GM21786 (cell line): Measurements from ENCODE around the gene ALAS1.

Experiments used
- ATAC-seq: cut with Tn5 transposase; IDR thresholded peaks from one replicate; pipeline ENCODE4 v1.9.1; 2021; ENCODE audit not compliant: unreplicated experiment

The ALAS1 gene

DNA sequence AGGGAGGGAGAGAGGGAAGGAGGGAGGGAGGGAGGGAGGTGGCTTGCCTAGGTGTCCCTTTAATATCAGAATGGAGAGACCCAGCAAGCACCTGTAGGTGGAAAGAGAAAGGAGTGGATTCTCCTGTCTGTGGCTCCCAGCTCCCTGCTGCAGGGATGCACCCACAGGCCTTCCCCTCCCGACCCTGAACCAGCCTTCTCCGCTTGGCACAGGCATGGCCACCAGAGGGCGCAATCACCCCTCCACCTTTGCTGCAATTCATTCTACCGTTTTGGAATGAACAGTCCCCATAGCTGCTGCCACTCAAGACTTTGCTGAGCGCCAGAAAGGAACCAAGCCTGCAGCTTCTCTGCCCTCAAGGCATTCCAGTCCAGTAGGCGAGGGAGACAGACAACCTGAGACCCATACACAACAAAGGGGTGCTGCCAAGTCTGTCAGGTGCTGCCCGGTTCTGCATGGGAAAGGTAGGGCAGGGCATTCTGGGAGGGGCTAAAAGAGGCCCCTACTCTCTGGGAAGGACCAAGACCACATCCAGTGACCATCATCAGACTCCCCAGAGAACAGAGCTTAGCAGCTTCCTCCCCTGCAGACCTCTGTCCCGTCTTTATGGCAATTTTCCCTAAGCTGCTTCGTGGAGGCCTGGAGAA is 22.5 kb downstream of the ALAS1 start:
- no peak for ATAC-seq

DNA sequence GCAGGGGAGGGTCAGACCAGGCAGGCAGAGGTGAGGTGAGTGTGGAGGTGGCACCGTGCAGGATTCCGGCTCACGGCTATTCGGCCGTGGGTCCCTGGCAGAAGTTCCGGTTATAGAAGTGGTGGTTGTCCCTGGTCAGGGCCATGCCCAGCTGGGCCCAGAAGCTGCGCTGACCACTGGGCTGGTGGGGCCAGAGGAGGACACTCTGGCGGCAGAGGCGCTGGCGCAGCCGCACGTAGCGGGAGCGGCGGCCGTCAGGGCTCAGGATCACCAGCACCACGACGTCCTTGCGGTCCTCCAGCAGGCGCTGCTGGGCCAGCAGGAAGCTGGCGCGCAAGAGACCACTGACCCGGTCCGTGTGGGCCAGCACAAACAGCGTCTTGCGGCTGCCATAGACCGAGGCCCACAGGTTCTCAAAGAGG is 23.2 kb downstream of the ALAS1 start:
- ATAC-seq = no peak

DNA sequence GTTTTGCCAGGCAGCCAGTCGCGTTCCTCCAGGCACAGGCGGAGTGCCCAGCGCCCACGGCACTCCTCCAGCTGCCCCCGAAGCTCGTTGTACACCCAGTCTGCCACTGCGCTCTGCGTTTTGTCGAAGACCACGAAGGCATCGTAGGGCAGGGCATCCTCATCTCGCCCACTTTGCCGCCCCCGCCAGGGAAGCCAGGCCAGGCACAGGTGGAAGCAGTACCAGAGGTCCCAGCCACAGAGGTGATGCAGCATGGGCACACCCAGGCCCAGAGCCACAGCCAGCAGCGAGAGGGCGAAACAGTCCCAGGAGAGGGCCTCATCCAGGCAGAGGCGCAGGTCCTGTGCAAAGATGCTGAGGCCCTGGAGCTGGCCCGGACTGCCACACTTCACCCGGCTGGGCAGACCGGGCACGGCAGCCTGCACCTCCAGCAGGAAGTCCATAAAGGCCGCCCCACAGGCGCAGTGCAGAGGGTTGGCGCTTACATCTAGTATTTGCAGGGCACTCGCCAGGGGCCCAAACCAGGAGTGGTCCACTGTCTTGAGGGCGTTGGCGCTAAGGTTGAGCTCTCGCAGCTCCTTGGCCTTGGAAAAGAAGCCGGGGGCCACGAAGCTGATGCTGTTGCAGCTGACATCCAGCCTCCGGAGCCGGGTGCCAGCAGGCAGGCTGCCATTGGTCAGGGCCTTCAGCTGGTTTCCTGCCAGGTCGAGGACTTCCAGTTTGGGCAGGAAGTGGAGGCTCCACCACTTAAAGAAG is 23.8 kb downstream of the ALAS1 start:
- no peak for ATAC-seq

DNA sequence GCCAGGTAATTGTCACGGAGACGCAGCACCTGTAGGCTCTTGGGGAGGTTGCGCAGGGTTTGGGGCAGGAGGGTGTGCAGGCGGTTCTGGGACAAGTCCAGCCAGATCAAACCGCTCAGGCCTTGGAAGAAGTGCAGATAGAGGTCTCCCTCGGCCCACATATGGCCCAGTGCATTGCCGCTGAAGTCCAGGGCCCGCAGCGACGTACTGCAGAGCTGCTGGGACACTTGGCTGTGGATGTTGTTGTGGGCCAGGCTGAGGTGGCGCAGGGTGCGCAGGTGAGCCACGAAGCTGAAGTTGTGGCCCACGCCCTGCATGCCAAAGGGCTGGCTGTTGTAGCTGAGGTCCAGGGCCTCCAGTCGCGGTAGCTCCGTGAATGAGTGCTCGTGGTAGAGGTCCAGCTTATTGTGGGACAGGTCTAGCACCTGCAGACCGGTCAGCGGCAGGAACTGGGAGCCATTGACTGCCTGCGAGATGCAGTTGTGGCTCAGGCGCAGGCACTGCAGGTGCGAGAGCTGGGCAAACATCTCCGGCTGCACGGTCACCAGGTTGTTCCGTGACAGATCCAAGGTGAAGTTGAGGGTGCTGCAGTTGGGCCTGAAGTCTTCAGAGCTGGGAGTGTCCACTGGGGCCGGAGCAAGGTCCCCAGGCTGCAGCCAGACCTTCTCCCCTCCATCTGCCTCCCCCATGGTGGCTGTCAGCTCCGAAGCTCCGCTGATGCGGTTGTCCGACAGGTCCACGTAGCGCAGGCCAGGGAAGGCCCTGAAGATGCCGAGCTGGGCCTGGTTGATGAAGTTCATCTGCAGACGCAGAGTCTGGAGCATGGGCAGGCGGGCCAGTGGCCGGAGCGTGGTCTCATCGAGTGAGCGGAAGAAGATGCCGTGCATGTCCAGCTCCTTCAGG is 24.6 kb downstream of the ALAS1 start:
- no peak for ATAC-seq

- ATAC-seq = no peak
Observed at GRCh38 chr3:52223449-52224408, 25.8 kb downstream of the ALAS1 start.

GRCh38 chr3:52225452-52226228 is 27.7 kb downstream of the ALAS1 start, which contains the start of gene TLR9:
TSS of gene TLR9 (minus strand) at chr3:52225645. CDS start at chr3:52225529, 116 bp downstream.
- ATAC-seq = peak; percentile 84

GRCh38 chr3:52226229-52226817 is 28.4 kb downstream of the ALAS1 start:
- ATAC-seq = no peak

DNA sequence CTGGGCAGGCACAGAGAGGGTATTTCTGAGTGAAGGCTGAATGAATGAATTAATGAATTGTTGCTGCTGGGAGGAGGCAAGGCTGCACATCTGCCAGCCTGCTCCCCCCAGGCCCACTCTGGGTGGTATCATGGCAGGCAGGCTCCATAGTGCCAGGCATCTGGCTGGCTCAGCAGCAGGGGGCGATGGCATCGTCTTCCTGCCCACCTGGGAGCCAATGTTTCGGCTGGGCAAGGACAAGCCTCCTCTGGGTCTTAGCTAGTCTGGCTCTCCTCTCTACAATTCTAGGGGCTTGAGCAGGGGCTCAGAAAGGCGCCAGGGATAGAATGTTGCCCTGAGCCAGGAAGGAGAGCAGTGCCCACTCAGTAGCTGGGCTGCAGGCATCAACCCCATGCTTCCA is 29.2 kb downstream of the ALAS1 start:
- ATAC-seq = no peak

GRCh38 chr3:52227766-52228165 is 29.8 kb downstream of the ALAS1 start:
- ATAC-seq = no peak

DNA sequence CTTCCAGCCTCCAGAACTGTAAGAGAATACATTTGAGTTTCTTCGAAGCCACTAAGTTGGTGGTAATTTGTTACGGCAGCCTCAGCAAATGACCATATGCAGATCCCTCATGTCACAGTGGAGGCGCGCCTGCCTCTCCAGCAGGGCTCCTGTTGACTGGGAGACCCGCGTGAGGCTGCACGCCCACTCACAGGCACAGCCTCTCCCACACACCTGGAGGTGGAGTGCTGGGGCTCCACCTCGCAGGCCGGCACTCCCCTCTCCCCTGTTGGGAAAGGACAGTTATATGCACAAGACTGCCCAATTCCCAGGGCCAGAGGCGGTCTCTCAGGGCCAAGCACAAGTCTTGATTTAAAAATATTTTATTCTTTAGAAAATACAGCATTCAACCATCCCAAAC is 30.3 kb downstream of the ALAS1 start:
- no peak for ATAC-seq

DNA sequence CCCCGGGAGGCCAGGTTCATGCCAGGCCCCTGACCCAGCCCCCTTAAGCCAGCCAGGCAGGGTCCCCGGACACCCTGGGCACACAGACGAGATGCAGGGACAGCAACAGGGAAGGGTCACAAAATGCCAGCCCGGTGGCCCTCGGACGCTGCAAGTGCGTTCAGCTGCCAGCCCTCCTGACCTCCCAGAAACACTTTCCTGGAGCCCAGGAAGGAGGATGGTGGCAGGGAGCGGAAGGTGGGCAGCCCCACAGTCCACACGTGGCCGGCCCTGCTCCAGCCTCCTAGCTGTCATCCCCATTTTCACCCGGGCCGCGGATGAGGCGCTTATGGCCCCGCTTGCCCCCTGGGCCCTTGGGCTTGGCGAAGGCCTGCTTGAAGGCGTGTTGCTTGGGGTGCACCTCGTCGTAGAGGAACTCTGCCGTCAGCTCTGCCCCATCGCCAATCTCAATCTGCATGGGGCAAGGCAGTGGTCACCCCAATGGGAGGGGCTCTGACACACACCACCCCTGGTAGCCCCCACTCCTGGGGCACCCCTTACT is 30.9 kb downstream of the ALAS1 start:
- no peak for ATAC-seq

DNA sequence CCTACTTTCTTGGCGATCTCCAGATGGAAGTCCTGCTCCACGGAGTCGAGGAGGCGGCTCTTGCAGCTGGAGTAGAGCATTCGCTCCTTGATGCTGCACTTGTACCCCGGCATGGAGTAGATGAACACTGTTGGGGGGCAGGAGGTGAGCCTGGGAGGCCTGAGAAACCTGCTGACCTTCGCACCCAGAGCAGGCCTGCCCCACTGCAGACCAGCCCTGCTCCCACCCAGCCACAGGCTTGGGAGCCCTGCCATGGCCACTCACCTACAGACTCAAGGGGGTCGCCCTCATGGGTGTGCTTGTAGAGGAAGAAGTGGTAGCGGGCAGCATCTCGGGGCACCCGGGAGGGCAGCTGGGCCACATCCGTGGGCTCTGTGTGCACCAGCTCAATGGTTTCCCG is 31.7 kb downstream of the ALAS1 start:
- ATAC-seq = no peak

- ATAC-seq = no peak
Observed at GRCh38 chr3:52230461-52230860, 32.5 kb downstream of the ALAS1 start.

- no peak for ATAC-seq
Observed at GRCh38 chr3:52230889-52231499, 33.0 kb downstream of the ALAS1 start.

- ATAC-seq = peak; percentile 50
Observed at GRCh38 chr3:52231502-52232278, 33.7 kb downstream of the ALAS1 start.

GRCh38 chr3:52232279-52233107 is 34.5 kb downstream of the ALAS1 start:
- ATAC-seq = no peak

DNA sequence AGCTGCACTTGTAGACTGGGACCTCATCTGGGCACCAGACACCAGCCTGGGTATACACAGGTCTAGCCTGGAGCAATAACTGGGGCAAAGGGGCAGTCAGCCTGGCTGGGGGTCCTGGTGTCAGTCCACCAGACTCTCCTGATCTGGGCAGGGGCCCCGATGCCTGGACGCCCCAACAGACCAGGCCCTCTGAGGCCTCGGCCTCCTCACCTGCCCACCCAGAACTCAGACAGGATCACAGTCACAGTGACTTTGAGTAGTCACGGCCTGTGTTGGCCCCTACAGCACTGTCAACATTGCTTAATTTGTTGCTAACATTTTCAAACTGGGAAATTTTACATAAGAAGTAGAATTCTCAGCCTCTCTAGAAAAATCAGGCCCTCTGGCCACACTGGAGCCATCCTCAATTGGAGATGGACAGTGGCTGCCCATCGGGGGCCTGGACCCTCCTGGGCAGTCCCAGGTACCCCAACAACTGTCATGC is 35.2 kb downstream of the ALAS1 start:
- ATAC-seq = no peak
